Trophoblast cell (in vitro differentiated cells and primary cell): ENCODE measurements around the gene CCDC102A.
"Not testable (repeated sequence)": the region's sequence is repeated elsewhere in the genome, so short reads cannot be mapped to it uniquely, and the experiment has no call there.

Experiments used
- DNase-seq, 2 donors: peaks; one replicate each; pipeline ENCODE4 v3.0.0-alpha.2; 2016
- H2AFZ ChIP-seq: 2 replicates; pipeline ENCODE4 v1.6.1; 2013; ENCODE audit warnings: low read length, moderate library complexity, mild to moderate bottlenecking; ENCODE audit not compliant: insufficient read depth, poor library complexity
- H2AK5ac ChIP-seq: 2 replicates; pipeline ENCODE4 v1.6.1; 2013; ENCODE audit warnings: mild to moderate bottlenecking, low read length
- H2BK120ac ChIP-seq: 2 replicates; pipeline ENCODE4 v1.6.1; 2013; ENCODE audit warnings: low read length, mild to moderate bottlenecking, moderate library complexity; ENCODE audit not compliant: insufficient read depth, poor library complexity
- H2BK12ac ChIP-seq: 2 replicates; pipeline ENCODE4 v1.6.1; 2013; ENCODE audit warnings: mild to moderate bottlenecking, low read length, moderate library complexity
- H2BK5ac ChIP-seq: 2 replicates; pipeline ENCODE4 v1.6.1; 2013; ENCODE audit warnings: low read length, low read depth, moderate library complexity, mild to moderate bottlenecking; ENCODE audit not compliant: poor library complexity
- H3K14ac ChIP-seq: 2 replicates; pipeline ENCODE4 v1.6.1; 2013; ENCODE audit warnings: mild to moderate bottlenecking, low read length
- H3K18ac ChIP-seq: 2 replicates; pipeline ENCODE4 v1.6.1; 2013; ENCODE audit warnings: mild to moderate bottlenecking, low read length
- H3K23ac ChIP-seq: 2 replicates; pipeline ENCODE4 v1.6.1; 2013; ENCODE audit warnings: low read length
- H3K27ac ChIP-seq: 2 replicates; pipeline ENCODE4 v1.5.1; 2013; ENCODE audit warnings: low read depth, mild to moderate bottlenecking, inconsistent platforms, low read length, moderate library complexity
- H3K27me3 ChIP-seq: 2 replicates; pipeline ENCODE4 v1.6.1; 2013; ENCODE audit warnings: inconsistent platforms, mild to moderate bottlenecking, low read length, moderate library complexity; ENCODE audit not compliant: insufficient read depth
- H3K36me3 ChIP-seq, 2 experiments: 1 replicate in 1 of 2; 2 replicates in 1 of 2; pipeline ENCODE4 v1.6.1; 2013; ENCODE audit warnings: low read length in 2 of 2, mild to moderate bottlenecking in 2 of 2, moderate library complexity in 1 of 2; ENCODE audit not compliant: insufficient read depth in 2 of 2, control insufficient read depth in 1 of 2
- H3K4ac ChIP-seq: 2 replicates; pipeline ENCODE4 v1.6.1; 2013; ENCODE audit warnings: low read depth, mild to moderate bottlenecking, low read length, moderate library complexity
- H3K4me1 ChIP-seq, 2 experiments: 1 replicate in 1 of 2; 2 replicates in 1 of 2; pipeline ENCODE4 v1.6.1; 2013; ENCODE audit warnings: low read length in 2 of 2, mild to moderate bottlenecking in 2 of 2, moderate library complexity in 1 of 2; ENCODE audit not compliant: insufficient read depth in 2 of 2, control insufficient read depth in 1 of 2
- H3K4me2 ChIP-seq: 2 replicates; pipeline ENCODE4 v1.6.1; 2013; ENCODE audit warnings: inconsistent platforms, mild to moderate bottlenecking, low read length, moderate library complexity
- H3K4me3 ChIP-seq: 2 replicates; pipeline ENCODE4 v1.5.1; 2013; ENCODE audit warnings: mild to moderate bottlenecking, low read depth, low read length, inconsistent platforms
- H3K79me1 ChIP-seq: one replicate; pipeline ENCODE4 v1.6.1; 2013; ENCODE audit warnings: low read length
- H3K79me2 ChIP-seq: 2 replicates; pipeline ENCODE4 v1.6.1; 2013; ENCODE audit warnings: low read length, mild to moderate bottlenecking; ENCODE audit not compliant: control insufficient read depth, insufficient read depth, poor library complexity
- H3K9ac ChIP-seq: 2 replicates; pipeline ENCODE4 v1.6.1; 2013; ENCODE audit warnings: mild to moderate bottlenecking, low read length
- H3K9me3 ChIP-seq: 2 replicates; pipeline ENCODE4 v1.6.1; 2013; ENCODE audit warnings: low read depth, mild to moderate bottlenecking, control low read depth, inconsistent platforms, low read length; ENCODE audit not compliant: insufficient read depth
- H4K12ac ChIP-seq: 2 replicates; pipeline ENCODE4 v1.6.1; 2013; ENCODE audit warnings: low read depth, mild to moderate bottlenecking, low read length, moderate library complexity
- H4K8ac ChIP-seq: 2 replicates; pipeline ENCODE4 v1.6.1; 2013; ENCODE audit warnings: low read depth, mild to moderate bottlenecking, low read length, moderate library complexity
- H4K91ac ChIP-seq: one replicate; pipeline ENCODE4 v1.6.1; 2013; ENCODE audit warnings: low read depth, mild to moderate bottlenecking, low read length, moderate library complexity
- WGBS: extraction: QIAGEN DNeasy Blood & Tissue Kit; methylation state at CpG from one replicate; pipeline ENCODE4 v1.1.7; 2013; ENCODE audit warnings: missing lambda C conversion rate; ENCODE audit not compliant: insufficient read length, insufficient coverage; ENCODE audit errors: extremely low coverage; 5-methylcytosine and 5-hydroxymethylcytosine counted together

Gene CCDC102A

GRCh38 chr16:57549730-57550129 is 13.4 kb upstream of the CCDC102A start:
- Histone ChIP-seq H3K27ac (no peak overlapping the region), H3K9ac (no peak overlapping the region), H4K91ac (no peak overlapping the region), H3K79me2 (no peaks in the 10 kb centered on the region), H3K4ac (no peak overlapping the region), H3K4me1 (no peaks in the 10 kb centered on the region), H2BK5ac (no peak overlapping the region), H4K12ac (no peak overlapping the region), H3K27me3 (no peaks in the 10 kb centered on the region), H3K4me3 (no peak overlapping the region), H4K8ac (no peak overlapping the region), H2AK5ac (no peak overlapping the region), H3K9me3 (no peaks in the 10 kb centered on the region), H2BK12ac (no peak overlapping the region), H3K14ac (no peak overlapping the region), H3K18ac (no peak overlapping the region), H2AFZ (no peak overlapping the region), H2BK120ac (no peak overlapping the region), H3K4me2 (no peak overlapping the region), H3K23ac (no peak overlapping the region), H3K79me1 (no peaks in the 10 kb centered on the region), H3K36me3 (no peaks in the 10 kb centered on the region)
- no peak for DNase-seq

DNA sequence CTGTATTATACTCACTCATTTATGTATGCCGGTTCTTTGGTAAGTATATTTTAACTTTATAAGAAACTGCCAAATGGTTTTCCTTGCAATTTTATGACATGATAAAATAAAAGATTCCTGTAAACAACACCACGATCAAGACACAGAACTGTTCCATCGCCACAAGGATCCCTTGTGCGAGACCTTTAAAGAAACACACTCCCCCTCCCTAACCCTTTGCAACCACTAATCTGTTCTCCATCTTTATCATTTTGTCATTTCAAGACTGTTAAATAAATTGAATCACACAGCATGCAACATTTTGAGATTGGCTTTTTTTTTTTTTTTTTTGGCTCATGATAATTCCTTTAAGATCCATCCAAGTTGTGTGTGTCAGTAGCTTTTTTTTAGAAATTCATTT is 12.0 kb upstream of the CCDC102A start:
- H3K14ac ChIP-seq, result no peak overlapping the region
- H3K79me2 ChIP-seq, result no peaks in the 10 kb centered on the region
- H3K4me3 ChIP-seq, result no peak overlapping the region
- WGBS, result no CpG with 5 or more reads among the region's 4 CpGs
- H4K12ac ChIP-seq, result no peak overlapping the region
- H2BK120ac ChIP-seq, result no peak overlapping the region
- H2AFZ ChIP-seq, result no peak overlapping the region
- H3K9ac ChIP-seq, result no peak overlapping the region
- no peaks in the 10 kb centered on the region for H3K9me3 ChIP-seq
- no peak overlapping the region for H3K4ac ChIP-seq
- H2BK5ac ChIP-seq, result no peak overlapping the region
- DNase-seq, result no peak
- no peak overlapping the region for H2AK5ac ChIP-seq
- no peaks in the 10 kb centered on the region for H3K27me3 ChIP-seq
- H2BK12ac ChIP-seq, result no peak overlapping the region
- H4K8ac ChIP-seq, result no peak overlapping the region
- H3K4me1 ChIP-seq, result no peaks in the 10 kb centered on the region
- no peaks in the 10 kb centered on the region for H3K79me1 ChIP-seq
- H3K23ac ChIP-seq, result no peak overlapping the region
- no peak overlapping the region for H3K18ac ChIP-seq
- no peak overlapping the region for H3K4me2 ChIP-seq
- H3K36me3 ChIP-seq, result no peaks in the 10 kb centered on the region
- no peak overlapping the region for H4K91ac ChIP-seq
- H3K27ac ChIP-seq, result no peak overlapping the region

DNA sequence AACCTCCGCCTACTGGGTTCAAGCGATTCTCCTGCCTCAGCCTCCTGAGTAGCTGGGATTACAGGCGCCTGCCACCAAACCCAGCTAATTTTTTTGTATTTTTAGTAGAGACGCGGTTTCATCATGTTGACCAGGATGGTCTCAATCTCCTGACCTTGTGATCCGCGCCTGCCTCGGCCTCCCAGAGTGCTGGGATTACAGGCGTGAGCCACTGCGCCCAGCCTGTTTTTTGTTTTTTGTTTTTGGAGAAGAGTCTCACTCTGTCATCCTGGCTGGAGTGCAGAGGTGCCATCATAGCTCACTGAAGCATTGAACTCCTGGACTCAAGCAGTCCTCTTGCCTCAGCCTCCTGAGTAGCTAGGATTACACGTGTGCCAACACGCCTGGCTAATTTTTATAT is 11.2 kb upstream of the CCDC102A start:
- not testable (repeated sequence) for H3K4me2 ChIP-seq, H3K9me3 ChIP-seq, H2BK12ac ChIP-seq, H3K36me3 ChIP-seq, H3K4me3 ChIP-seq, H3K4me1 ChIP-seq, H3K9ac ChIP-seq, H3K14ac ChIP-seq, H2BK120ac ChIP-seq, H3K18ac ChIP-seq, H2AK5ac ChIP-seq, H3K79me1 ChIP-seq, H3K23ac ChIP-seq, H3K27ac ChIP-seq, H3K27me3 ChIP-seq, H3K4ac ChIP-seq, H2AFZ ChIP-seq, H4K91ac ChIP-seq, H4K12ac ChIP-seq, DNase-seq, H2BK5ac ChIP-seq, H4K8ac ChIP-seq, H3K79me2 ChIP-seq
- no CpG with 5 or more reads among the region's 12 CpGs for WGBS

- Histone ChIP-seq H2AFZ (no peak overlapping the region), H3K4ac (no peak overlapping the region), H3K14ac (no peak overlapping the region), H2AK5ac (no peak overlapping the region), H3K27me3 (no peaks in the 10 kb centered on the region), H2BK12ac (no peak overlapping the region), H3K79me1 (no peaks in the 10 kb centered on the region), H3K79me2 (no peaks in the 10 kb centered on the region), H3K9me3 (peaks cover 3% of the 10 kb centered on the region), H3K23ac (no peak overlapping the region), H3K27ac (no peak overlapping the region), H4K8ac (no peak overlapping the region), H4K12ac (no peak overlapping the region), H3K9ac (no peak overlapping the region), H4K91ac (no peak overlapping the region), H3K36me3 (no peaks in the 10 kb centered on the region), H2BK120ac (no peak overlapping the region), H2BK5ac (no peak overlapping the region), H3K18ac (no peak overlapping the region), H3K4me1 (peaks cover 5 to 8% of the 10 kb centered on the region in 2 experiments), H3K4me2 (no peak overlapping the region), H3K4me3 (no peak overlapping the region)
- DNase-seq, result no peak
- WGBS, result no CpG with 5 or more reads among the region's 4 CpGs
Observed at GRCh38 chr16:57544124-57544653, 7.8 kb upstream of the CCDC102A start.
